Measurements from ENCODE around the gene NOCT.

- TF ChIP-seq CTCF (IDR thresholded peaks at IDR 0.05) = no peak
- no peak for TF ChIP-seq EZH2 (IDR thresholded peaks at IDR 0.05; ENCODE audit: borderline replicate concordance, insufficient read depth, low read depth, low read length, poor library complexity, severe bottlenecking)
These were observed 67.4 kb downstream of the NOCT start for GRCh38 chr4:139082750-139083606.

Data from B cell (primary cell).